Right lobe of liver (tissue), 4 donors: ENCODE data around the gene XBP1.

Experiments
- CTCF ChIP-seq, 4 donors: fragments of 200-600 bp in 3 of 4; fragments of 450-650 bp in 1 of 4; IDR thresholded peaks; one replicate each; pipeline versions ENCODE4 v1.5.1 to v1.8.0; 2016 to 2022; ENCODE audit warnings: antibody characterized with exemption in 4 of 4, mild to moderate bottlenecking in 2 of 4
- POLR2A ChIP-seq: fragments of 450-650 bp; IDR thresholded peaks from one replicate; pipeline ENCODE4 v1.6.1; 2017; ENCODE audit warnings: antibody characterized with exemption, mild to moderate bottlenecking
- donor health status: DM: no; HTN: no; CAD: no.
- donor health status: DM: no; HTN: no; CAD: no.
- donor health status: DM: no; HTN: yes; CAD: no.

GRCh38 chr22:28846994-28847393 lies 46.6 kb upstream of the XBP1 start:
- TF ChIP-seq CTCF (IDR thresholded peaks at IDR 0.05) (no peak), POLR2A (no peak)
